GM10847 (cell line): Measurements from ENCODE around the gene COL4A5.

Experiments
- POLR2A ChIP-seq: IDR thresholded peaks from 2 replicates; pipeline ENCODE4 v1.6.1; 2011; ENCODE audit not compliant: insufficient read length; ENCODE audit errors: extremely low read depth

The COL4A5 gene

GRCh38 chrX:108701633-108702032 is 262.0 kb downstream of the COL4A5 start:
- no peak for TF ChIP-seq POLR2A

GRCh38 chrX:108702530-108702929 is 262.9 kb downstream of the COL4A5 start:
- TF ChIP-seq POLR2A, result no peak

GRCh38 chrX:108704839-108705238 is 265.2 kb downstream of the COL4A5 start:
- no peak for TF ChIP-seq POLR2A

- TF ChIP-seq POLR2A, result no peak
These were observed 273.2 kb downstream of the COL4A5 start for GRCh38 chrX:108712886-108713285.

GRCh38 chrX:108722561-108722960 is 282.9 kb downstream of the COL4A5 start:
- TF ChIP-seq POLR2A, result no peak

GRCh38 chrX:108726748-108727147 is 287.1 kb downstream of the COL4A5 start:
- no peak for TF ChIP-seq POLR2A

GRCh38 chrX:108731153-108731552 is 291.5 kb downstream of the COL4A5 start:
- TF ChIP-seq POLR2A, result no peak

- TF ChIP-seq POLR2A, result no peak
These were observed 293.1 kb downstream of the COL4A5 start for GRCh38 chrX:108732630-108733321.

GRCh38 chrX:108734426-108734825 is 294.8 kb downstream of the COL4A5 start:
- TF ChIP-seq POLR2A, result no peak

- no peak for TF ChIP-seq POLR2A
These were observed 295.5 kb downstream of the COL4A5 start for GRCh38 chrX:108735091-108735678.

- TF ChIP-seq POLR2A, result no peak
These were observed 296.3 kb downstream of the COL4A5 start for GRCh38 chrX:108735679-108736508.

GRCh38 chrX:108736509-108737479 is 297.2 kb downstream of the COL4A5 start, which contains the start of gene IRS4:
Gene IRS4 (minus strand): TSS chrX:108736563.
- TF ChIP-seq POLR2A, result no peak

- TF ChIP-seq POLR2A, result no peak
These were observed 298.1 kb downstream of the COL4A5 start for GRCh38 chrX:108737754-108738153.

GRCh38 chrX:108740299-108740774 is 300.7 kb downstream of the COL4A5 start:
- TF ChIP-seq POLR2A, result no peak
